GM23248 (cell line): ENCODE measurements around the gene CISH. TPM values are rescaled to one million over a fixed set of nuclear protein-coding genes. Genes with fewer than 3 reads are reported as not detected.

Experiments used
- DNase-seq: peaks from one replicate; pipeline ENCODE4 v3.0.0-alpha.2; 2015
- H2AFZ ChIP-seq: fragments of 200-600 bp; sonication (generic); 2 replicates; pipeline ENCODE4 v1.6.1; 2016; ENCODE audit warnings: antibody characterized with exemption
- H3F3A ChIP-seq: fragments of 200-600 bp; sonication (generic); 2 replicates; pipeline ENCODE4 v1.6.1; 2016; ENCODE audit warnings: mild to moderate bottlenecking, antibody characterized with exemption, mixed run types; ENCODE audit not compliant: insufficient read depth
- H3K27ac ChIP-seq: fragments of 200-600 bp; sonication (generic); 2 replicates; pipeline ENCODE4 v1.5.1; 2016; ENCODE audit warnings: mild to moderate bottlenecking
- H3K27me3 ChIP-seq: fragments of 200-600 bp; sonication (generic); replicated peaks from 2 replicates; pipeline ENCODE4 v1.6.1; 2016; ENCODE audit warnings: mild to moderate bottlenecking; ENCODE audit not compliant: insufficient read depth
- H3K36me3 ChIP-seq: fragments of 200-600 bp; sonication (generic); 2 replicates; pipeline ENCODE4 v1.6.1; 2016; ENCODE audit warnings: low read depth, mild to moderate bottlenecking
- H3K4me1 ChIP-seq: fragments of 200-600 bp; sonication (generic); 2 replicates; pipeline ENCODE4 v1.6.1; 2016; ENCODE audit warnings: mild to moderate bottlenecking; ENCODE audit not compliant: insufficient read depth
- H3K4me2 ChIP-seq: fragments of 200-600 bp; sonication (generic); one replicate; pipeline ENCODE4 v1.6.1; 2016; ENCODE audit warnings: mild to moderate bottlenecking; ENCODE audit not compliant: unreplicated experiment
- H3K4me3 ChIP-seq: fragments of 200-600 bp; sonication (generic); 2 replicates; pipeline ENCODE4 v1.5.1; 2016; ENCODE audit warnings: mild to moderate bottlenecking
- H3K79me2 ChIP-seq: fragments of 200-600 bp; sonication (generic); 2 replicates; pipeline ENCODE4 v1.6.1; 2016; ENCODE audit warnings: mild to moderate bottlenecking; ENCODE audit not compliant: insufficient read depth
- H3K9ac ChIP-seq: fragments of 200-600 bp; sonication (generic); 2 replicates; pipeline ENCODE4 v1.6.1; 2016; ENCODE audit warnings: mild to moderate bottlenecking
- H3K9me2 ChIP-seq: fragments of 200-600 bp; sonication (generic); 2 replicates; pipeline ENCODE4 v1.6.1; 2016; ENCODE audit warnings: mixed run types, mild to moderate bottlenecking, moderate library complexity; ENCODE audit not compliant: insufficient read depth
- H3K9me3 ChIP-seq: fragments of 200-600 bp; sonication (generic); one replicate; pipeline ENCODE4 v1.6.1; 2017; ENCODE audit warnings: low read depth
- H4K20me1 ChIP-seq: fragments of 200-600 bp; sonication (generic); 2 replicates; pipeline ENCODE4 v1.6.0; 2016; ENCODE audit not compliant: insufficient read depth
- EZH2 ChIP-seq: fragments of 200-600 bp; sonication (generic); IDR thresholded peaks from 2 replicates; pipeline ENCODE4 v1.6.1; 2018; ENCODE audit warnings: antibody characterized with exemption, mild to moderate bottlenecking; ENCODE audit not compliant: insufficient read depth, poor library complexity, severe bottlenecking
- EZH2phosphoT487 ChIP-seq: fragments of 200-600 bp; sonication (generic); IDR thresholded peaks from 2 replicates; pipeline ENCODE4 v1.6.1; 2018; ENCODE audit warnings: antibody characterized with exemption, moderate library complexity, mild to moderate bottlenecking, low read depth; ENCODE audit not compliant: insufficient read depth
- WGBS, 2 experiments: methylation state at CpG; one replicate each; pipeline ENCODE4 v1.1.6; 2015 to 2017; ENCODE audit warnings: low lambda C conversion rate in 2 of 2, low coverage in 1 of 2; ENCODE audit errors: missing lambda C conversion rate in 2 of 2; 5-methylcytosine and 5-hydroxymethylcytosine counted together
- in situ Hi-C: fragments of 300-500 bp; cut with MboI; formaldehyde crosslinking; loops from 2 replicates; pipeline ENCODE4 v1.15.0; 2020
- polyA plus RNA-seq: library from polyadenylated mRNA; unstranded; fragments of >200 nt; fragmentation: Nextera tagmentation; extraction: Ambion mirVana; gene quantifications from 2 replicates; pipeline ENCODE4 v1.2.1, GENCODE V29; 2016
- total RNA-seq: library from RNA; depleted of rRNA; stranded (reverse); fragments of >200 nt; shearing (Covaris generic); gene quantifications from 2 replicates; pipeline ENCODE4 v1.2.3, GENCODE V29; 2014

CISH gene
- total and polyA plus RNA-seq, 2 experiments from 2014 or later = 1.1 to 1.6 TPM

- no peak overlapping the region for H3K27ac ChIP-seq
- H3K4me3 ChIP-seq = no peak overlapping the region
- H3K27me3 ChIP-seq = no peaks in the 10 kb centered on the region
- H3K4me2 ChIP-seq = no peak overlapping the region
- no peaks in the 10 kb centered on the region; the same call in 1 of the 2 replicates for H3K36me3 ChIP-seq
- no peaks in the 10 kb centered on the region for H3K9me3 ChIP-seq
- no peak for DNase-seq
- no peaks in the 10 kb centered on the region for H3F3A ChIP-seq
- H3K9me2 ChIP-seq = no peaks in the 10 kb centered on the region
- no peaks in the 10 kb centered on the region for H4K20me1 ChIP-seq
- peaks cover 11% of the 10 kb centered on the region; the same call in 1 of the 2 replicates for H3K4me1 ChIP-seq
- H2AFZ ChIP-seq = no peak overlapping the region
- WGBS, 2 experiments = 93 to 100% methylated on average over 1 of the region's 1 CpG
- no peak for TF ChIP-seq EZH2
- TF ChIP-seq EZH2phosphoT487 = no peak
- no peaks in the 10 kb centered on the region for H3K79me2 ChIP-seq
- in situ Hi-C loops = no loop called here
- H3K9ac ChIP-seq = no peak overlapping the region
These were observed 38.4 kb upstream of the CISH start for GRCh38 chr3:50650018-50650417.

- no peak overlapping the region for H3K4me3 ChIP-seq
- no peak overlapping the region for H2AFZ ChIP-seq
- H3K79me2 ChIP-seq = no peaks in the 10 kb centered on the region
- H3K36me3 ChIP-seq = no peaks in the 10 kb centered on the region; the same call in 1 of the 2 replicates
- no peaks in the 10 kb centered on the region for H3K9me2 ChIP-seq
- in situ Hi-C loops = no loop called here
- H3K9me3 ChIP-seq = no peaks in the 10 kb centered on the region
- no peak overlapping the region for H3K4me2 ChIP-seq
- DNase-seq = no peak
- WGBS, 2 experiments = 66 to 71% methylated on average over 8 of the region's 8 CpGs
- H3K4me1 ChIP-seq = peaks cover 6% of the 10 kb centered on the region; the same call in 1 of the 2 replicates
- TF ChIP-seq EZH2 (no peak), EZH2phosphoT487 (no peak)
- no peaks in the 10 kb centered on the region for H4K20me1 ChIP-seq
- no peak overlapping the region for H3K9ac ChIP-seq
- H3K27me3 ChIP-seq = no peaks in the 10 kb centered on the region
- no peaks in the 10 kb centered on the region for H3F3A ChIP-seq
- no peak overlapping the region for H3K27ac ChIP-seq
These were observed 37.9 kb upstream of the CISH start for GRCh38 chr3:50649451-50649931.

DNA sequence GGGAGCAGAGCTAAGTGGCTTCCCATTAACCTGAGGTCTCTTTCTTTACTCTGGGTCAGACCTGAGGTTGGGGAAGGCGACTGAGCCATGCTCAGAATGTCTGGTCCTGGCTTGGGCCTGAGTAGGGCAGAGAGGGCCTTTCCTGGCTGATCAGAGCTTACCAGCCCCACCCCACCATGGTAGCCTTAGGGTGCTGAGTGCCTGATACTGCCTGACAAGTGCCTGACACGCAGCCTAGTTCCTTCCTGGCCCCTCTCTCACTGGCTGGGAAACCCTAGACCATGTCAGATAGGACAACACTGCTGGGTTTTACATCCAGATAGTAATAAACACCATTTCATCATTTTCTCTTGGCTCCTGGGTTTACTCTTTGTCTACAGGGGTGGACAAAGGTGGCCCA, 37.4 kb upstream of the CISH start:
- no peak overlapping the region for H3K4me3 ChIP-seq
- no peak overlapping the region for H2AFZ ChIP-seq
- H3K4me1 ChIP-seq = peaks cover 6% of the 10 kb centered on the region; the same call in 1 of the 2 replicates
- H3K9ac ChIP-seq = no peak overlapping the region
- H4K20me1 ChIP-seq = no peaks in the 10 kb centered on the region
- no peaks in the 10 kb centered on the region for H3K27me3 ChIP-seq
- H3K36me3 ChIP-seq = no peaks in the 10 kb centered on the region; the same call in 1 of the 2 replicates
- 100% methylated on average over 2 of the region's 2 CpGs for WGBS, 2 experiments
- H3K9me3 ChIP-seq = no peaks in the 10 kb centered on the region
- DNase-seq = no peak
- H3K79me2 ChIP-seq = no peaks in the 10 kb centered on the region
- TF ChIP-seq EZH2 (no peak), EZH2phosphoT487 (no peak)
- no peak overlapping the region for H3K4me2 ChIP-seq
- H3F3A ChIP-seq = no peaks in the 10 kb centered on the region
- H3K9me2 ChIP-seq = no peaks in the 10 kb centered on the region
- in situ Hi-C loops = no loop called here
- no peak overlapping the region for H3K27ac ChIP-seq

DNA sequence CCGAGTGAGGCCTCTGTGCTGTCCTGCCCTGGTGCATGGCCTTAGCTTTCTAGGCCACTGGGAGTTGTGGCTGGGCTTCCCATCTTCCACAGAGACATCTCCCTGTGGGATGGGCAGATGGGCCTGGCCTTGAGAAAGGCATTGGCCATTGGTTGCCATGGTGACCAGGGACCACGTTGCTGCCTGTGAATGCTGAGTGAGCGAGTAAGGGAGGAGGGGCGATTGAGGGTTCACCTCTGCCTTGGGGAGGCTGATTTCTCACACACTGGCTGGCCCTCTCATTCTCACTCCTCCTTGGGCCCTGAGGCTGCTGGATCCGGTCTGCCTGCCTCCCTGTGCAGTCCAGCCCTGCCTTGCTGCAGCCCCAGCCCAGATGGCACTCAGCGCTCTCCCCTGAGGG, 36.7 kb upstream of the CISH start:
- no peak overlapping the region for H3K4me3 ChIP-seq
- H3K9me2 ChIP-seq = no peaks in the 10 kb centered on the region
- H3K9me3 ChIP-seq = no peaks in the 10 kb centered on the region
- in situ Hi-C loops = no loop called here
- DNase-seq = no peak
- peaks cover 6% of the 10 kb centered on the region; the same call in 1 of the 2 replicates for H3K4me1 ChIP-seq
- H3K36me3 ChIP-seq = no peaks in the 10 kb centered on the region; the same call in 1 of the 2 replicates
- no peaks in the 10 kb centered on the region for H3K27me3 ChIP-seq
- WGBS, 2 experiments = 69 to 76% methylated on average over 6 of the region's 6 CpGs
- no peaks in the 10 kb centered on the region for H3K79me2 ChIP-seq
- H4K20me1 ChIP-seq = no peaks in the 10 kb centered on the region
- no peak overlapping the region for H3K4me2 ChIP-seq
- H3K27ac ChIP-seq = no peak overlapping the region
- no peak for TF ChIP-seq EZH2
- no peak for TF ChIP-seq EZH2phosphoT487
- no peaks in the 10 kb centered on the region for H3F3A ChIP-seq
- H3K9ac ChIP-seq = no peak overlapping the region
- no peak overlapping the region for H2AFZ ChIP-seq

DNA sequence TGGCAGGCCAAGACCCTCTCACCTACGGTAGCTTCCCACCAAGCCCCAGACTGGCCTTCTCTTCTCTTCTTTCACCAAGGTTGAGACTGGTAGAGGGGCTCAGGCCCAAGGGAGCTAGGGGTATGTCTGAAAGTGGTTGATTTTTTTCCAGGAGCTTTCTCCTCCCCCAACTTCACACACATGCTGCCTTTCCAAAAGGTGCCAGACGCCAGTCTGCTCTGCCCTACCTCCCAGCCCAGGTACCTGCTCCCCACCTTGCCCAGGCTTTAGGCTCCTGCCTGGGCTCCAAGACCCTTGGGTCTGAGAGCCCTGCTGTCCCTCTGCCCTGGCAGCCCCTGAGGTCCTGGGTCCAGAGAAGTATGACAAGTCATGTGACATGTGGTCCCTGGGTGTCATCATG, 33.8 kb upstream of the CISH start:
- in situ Hi-C loops = no loop called here
- H3K9ac ChIP-seq = no peak overlapping the region
- H3K4me1 ChIP-seq = peaks cover 6% of the 10 kb centered on the region; the same call in 1 of the 2 replicates
- no peak overlapping the region for H3K27ac ChIP-seq
- no peak overlapping the region for H3K4me3 ChIP-seq
- TF ChIP-seq EZH2phosphoT487 (no peak), EZH2 (no peak)
- 77 to 91% methylated on average over 2 of the region's 2 CpGs for WGBS, 2 experiments
- H3K36me3 ChIP-seq = no peaks in the 10 kb centered on the region; the same call in 1 of the 2 replicates
- no peak overlapping the region for H2AFZ ChIP-seq
- no peaks in the 10 kb centered on the region for H4K20me1 ChIP-seq
- H3F3A ChIP-seq = no peaks in the 10 kb centered on the region
- no peaks in the 10 kb centered on the region for H3K9me2 ChIP-seq
- no peaks in the 10 kb centered on the region for H3K9me3 ChIP-seq
- no peaks in the 10 kb centered on the region for H3K79me2 ChIP-seq
- no peak overlapping the region for H3K4me2 ChIP-seq
- no peak for DNase-seq
- no peaks in the 10 kb centered on the region for H3K27me3 ChIP-seq
